Activated naive CD8-positive, alpha-beta T cell (primary cell): ENCODE results near the gene UNC79.
A peak's percentile ranks its signal among the peaks of the same experiment; 100 is the strongest.

Source experiments
- H3K27ac Mint-ChIP-seq: one replicate; pipeline ENCODE4 v1.8.0; 2021; ENCODE audit warnings: mixed read lengths
- H3K27me3 Mint-ChIP-seq: one replicate; pipeline ENCODE4 v1.8.0; 2021; ENCODE audit warnings: mixed read lengths
- H3K36me3 Mint-ChIP-seq: one replicate; pipeline ENCODE4 v1.8.0; 2021; ENCODE audit warnings: mixed read lengths
- H3K4me1 Mint-ChIP-seq: one replicate; pipeline ENCODE4 v1.8.0; 2021; ENCODE audit warnings: low read depth, mixed read lengths
- H3K4me3 Mint-ChIP-seq: one replicate; pipeline ENCODE4 v1.8.0; 2021; ENCODE audit warnings: mild to moderate bottlenecking, mixed read lengths
- H3K9me3 Mint-ChIP-seq: one replicate; pipeline ENCODE4 v1.8.0; 2021; ENCODE audit warnings: low read depth, mixed read lengths

Gene UNC79

DNA sequence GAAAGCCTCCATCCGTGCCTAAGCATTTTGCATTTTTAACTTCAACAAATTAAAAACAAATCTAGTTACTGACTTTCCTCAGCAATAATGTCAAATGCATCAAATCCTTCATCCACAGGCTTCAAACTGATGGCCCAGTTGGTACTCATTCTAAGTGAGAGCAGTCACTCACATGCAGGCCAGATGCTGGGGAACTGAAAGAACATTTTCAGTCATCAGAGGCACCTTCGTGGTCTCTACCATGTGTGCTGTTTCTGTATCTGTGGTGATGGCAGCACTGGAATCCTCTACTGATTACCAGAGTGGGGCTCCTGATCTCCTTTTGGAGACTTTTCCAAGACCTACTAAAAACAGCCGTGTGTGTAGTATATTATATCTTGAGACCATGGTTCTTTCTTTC, 212.4 kb downstream of the UNC79 start:
- Mint-ChIP-seq H3K27ac (no peak overlapping the region), H3K9me3 (no peaks in the 10 kb centered on the region), H3K4me1 (peaks cover 8% of the 10 kb centered on the region), H3K4me3 (no peak overlapping the region), H3K27me3 (peaks cover 31% of the 10 kb centered on the region), H3K36me3 (no peaks in the 10 kb centered on the region)

- H3K9me3 Mint-ChIP-seq, result no peaks in the 10 kb centered on the region
- H3K4me3 Mint-ChIP-seq, result no peak overlapping the region
- H3K36me3 Mint-ChIP-seq, result no peaks in the 10 kb centered on the region
- H3K4me1 Mint-ChIP-seq, result peaks cover 12% of the 10 kb centered on the region
- peaks cover 30% of the 10 kb centered on the region for H3K27me3 Mint-ChIP-seq
- H3K27ac Mint-ChIP-seq, result no peak overlapping the region
Measured at GRCh38 chr14:93643676-93644075, 212.9 kb downstream of the UNC79 start.

DNA sequence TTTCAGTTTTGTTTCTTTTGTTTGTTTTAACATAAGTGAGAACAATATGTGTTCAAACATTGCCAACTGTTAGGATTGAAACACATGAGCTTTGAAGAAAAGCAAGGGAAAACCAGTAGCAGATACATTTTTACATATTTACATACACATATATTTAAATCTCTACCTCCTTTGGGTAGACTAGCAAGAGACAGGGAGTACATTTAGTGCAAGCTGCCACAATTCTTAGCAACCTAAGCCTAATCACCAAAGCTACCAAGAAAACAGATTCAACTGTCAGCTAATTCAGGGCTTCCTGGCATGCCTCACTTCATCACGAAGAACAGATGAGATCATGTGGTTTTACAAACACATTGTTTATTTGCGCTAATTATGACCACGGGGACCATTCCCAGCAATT, 214.5 kb downstream of the UNC79 start:
- Mint-ChIP-seq H3K27ac (no peak overlapping the region), H3K4me1 (peaks cover 15% of the 10 kb centered on the region), H3K27me3 (peaks cover 23% of the 10 kb centered on the region), H3K9me3 (no peaks in the 10 kb centered on the region), H3K36me3 (no peaks in the 10 kb centered on the region), H3K4me3 (no peak overlapping the region)

DNA sequence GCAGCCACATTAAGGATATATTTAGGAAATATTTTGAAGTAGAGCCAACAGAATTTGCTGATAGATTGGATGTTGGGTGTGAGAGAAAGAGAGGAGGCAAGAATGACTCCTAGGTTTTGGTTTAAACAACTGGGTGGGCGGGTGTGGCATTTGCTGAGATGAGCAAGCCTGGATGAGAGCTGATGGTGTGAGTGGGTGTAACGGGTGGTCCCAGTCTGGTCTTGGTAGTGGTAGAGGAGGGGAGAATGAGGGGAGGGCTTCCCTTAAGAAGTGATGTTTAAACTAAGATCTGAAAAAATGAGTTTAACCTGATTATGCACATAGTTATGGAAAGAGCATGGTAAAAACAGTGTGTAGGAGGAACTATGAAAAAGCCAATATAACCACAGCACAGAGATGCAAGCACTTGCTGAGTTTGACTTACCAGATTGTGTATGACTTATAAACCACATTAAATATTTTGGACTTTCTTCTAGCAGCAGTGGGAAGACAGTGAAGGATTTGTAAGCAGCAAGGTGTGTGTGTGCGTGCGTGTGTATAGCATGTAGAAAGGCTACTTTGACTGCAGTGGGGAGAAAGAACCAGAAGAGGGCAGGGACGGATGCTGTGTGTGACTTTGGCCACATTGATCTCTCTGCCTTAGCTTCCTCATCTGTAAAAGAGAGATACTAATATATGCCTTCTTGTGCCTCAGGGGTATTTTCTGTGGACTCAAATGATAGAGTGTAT, 217.9 kb downstream of the UNC79 start:
- H3K9me3 Mint-ChIP-seq, result no peaks in the 10 kb centered on the region
- no peak overlapping the region for H3K4me3 Mint-ChIP-seq
- no peaks in the 10 kb centered on the region for H3K36me3 Mint-ChIP-seq
- H3K27me3 Mint-ChIP-seq, result peaks cover 16% of the 10 kb centered on the region
- peaks cover 15% of the 10 kb centered on the region for H3K4me1 Mint-ChIP-seq
- peak overlapping the region; percentile 4 for H3K27ac Mint-ChIP-seq

- peaks cover 19% of the 10 kb centered on the region for H3K27me3 Mint-ChIP-seq
- no peak overlapping the region for H3K4me3 Mint-ChIP-seq
- no peaks in the 10 kb centered on the region for H3K9me3 Mint-ChIP-seq
- H3K27ac Mint-ChIP-seq, result no peak overlapping the region
- H3K4me1 Mint-ChIP-seq, result no peaks in the 10 kb centered on the region
- H3K36me3 Mint-ChIP-seq, result no peaks in the 10 kb centered on the region
Measured at GRCh38 chr14:93654599-93654998, 223.9 kb downstream of the UNC79 start.

DNA sequence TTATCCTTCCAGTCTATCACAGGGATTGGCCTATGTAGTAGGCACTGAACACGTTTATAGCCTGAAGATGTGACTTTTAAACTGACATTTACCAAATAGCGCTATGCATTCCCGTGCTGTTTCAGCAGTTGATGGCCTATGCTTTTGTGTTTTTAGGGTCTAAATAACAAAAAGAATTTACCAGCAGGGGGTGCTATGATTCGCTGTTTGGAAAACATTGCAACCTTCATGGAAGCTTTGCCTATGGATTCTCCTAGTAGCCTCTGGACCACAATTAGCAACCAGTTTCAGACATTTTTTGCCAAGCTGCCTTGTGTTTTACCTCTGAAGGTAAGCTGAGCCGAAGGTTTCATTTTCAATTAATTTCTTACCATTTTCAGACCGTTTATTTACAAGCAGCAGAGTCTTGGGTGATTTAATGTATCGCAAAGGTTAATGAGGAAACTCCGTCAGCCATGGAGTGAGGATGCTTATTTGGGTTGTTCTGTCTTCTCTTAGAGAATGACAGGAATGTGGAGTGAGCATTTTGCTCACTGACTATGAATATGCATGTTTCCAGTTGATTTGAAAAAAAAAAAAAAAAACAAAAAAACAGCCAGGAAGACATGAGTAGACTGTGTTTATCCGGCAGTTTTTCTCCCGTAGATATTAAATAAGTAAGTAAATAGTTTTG, 224.5 kb downstream of the UNC79 start:
- Mint-ChIP-seq H3K4me3 (no peak overlapping the region), H3K36me3 (no peaks in the 10 kb centered on the region), H3K9me3 (no peaks in the 10 kb centered on the region), H3K27ac (no peak overlapping the region), H3K27me3 (peaks cover 19% of the 10 kb centered on the region), H3K4me1 (no peaks in the 10 kb centered on the region)

DNA sequence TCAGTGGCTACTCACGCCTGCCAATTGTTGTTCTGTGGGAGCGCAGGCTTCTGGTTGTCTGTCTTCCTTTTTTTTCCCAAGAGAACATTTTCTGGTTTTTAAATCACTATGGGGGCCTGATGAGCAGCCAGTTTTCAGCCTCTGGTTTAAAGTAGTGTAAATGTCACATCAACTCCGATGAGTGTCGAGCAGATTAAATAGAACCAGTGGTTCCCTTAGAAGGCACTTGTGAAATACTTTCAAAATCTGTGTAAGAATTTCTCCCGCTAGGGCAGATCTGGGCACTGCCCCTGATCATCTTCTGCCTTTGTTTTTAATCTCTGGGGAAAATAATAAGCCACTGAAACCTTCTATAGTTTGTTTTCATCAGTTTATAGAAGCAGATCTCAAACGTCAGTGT, 227.1 kb downstream of the UNC79 start:
- H3K27ac Mint-ChIP-seq, result no peak overlapping the region
- H3K9me3 Mint-ChIP-seq, result no peaks in the 10 kb centered on the region
- H3K36me3 Mint-ChIP-seq, result no peaks in the 10 kb centered on the region
- H3K4me3 Mint-ChIP-seq, result no peak overlapping the region
- no peaks in the 10 kb centered on the region for H3K4me1 Mint-ChIP-seq
- H3K27me3 Mint-ChIP-seq, result peaks cover 27% of the 10 kb centered on the region

- Mint-ChIP-seq H3K4me3 (no peak overlapping the region), H3K36me3 (peaks cover 4% of the 10 kb centered on the region), H3K27me3 (peaks cover 16% of the 10 kb centered on the region), H3K4me1 (no peaks in the 10 kb centered on the region), H3K9me3 (peaks cover 28% of the 10 kb centered on the region), H3K27ac (no peak overlapping the region)
Measured at GRCh38 chr14:93663317-93663716, 232.6 kb downstream of the UNC79 start.

- no peaks in the 10 kb centered on the region for H3K4me1 Mint-ChIP-seq
- peaks cover 13% of the 10 kb centered on the region for H3K27me3 Mint-ChIP-seq
- peaks cover 28% of the 10 kb centered on the region for H3K9me3 Mint-ChIP-seq
- H3K4me3 Mint-ChIP-seq, result no peak overlapping the region
- H3K27ac Mint-ChIP-seq, result no peak overlapping the region
- H3K36me3 Mint-ChIP-seq, result peaks cover 4% of the 10 kb centered on the region
Measured at GRCh38 chr14:93665169-93665568, 234.4 kb downstream of the UNC79 start.

DNA sequence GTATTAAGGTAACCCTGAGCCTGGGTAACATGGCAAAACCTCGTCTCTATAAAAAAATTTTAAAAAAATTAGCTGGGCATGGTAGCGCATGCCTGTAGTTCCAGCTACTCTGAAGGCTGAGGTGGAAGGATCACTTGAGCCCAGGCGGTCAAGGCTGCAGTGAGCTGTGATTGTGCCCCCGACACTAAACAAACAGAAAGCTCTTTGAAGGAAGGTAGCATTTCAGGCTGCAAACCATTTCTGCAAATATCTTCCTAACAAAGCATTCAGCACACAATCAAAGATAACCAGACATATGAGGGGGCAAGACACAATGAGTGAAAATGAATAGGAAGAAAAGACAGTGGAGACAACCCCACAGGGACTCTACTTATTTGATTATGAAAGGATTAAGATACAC, 238.9 kb downstream of the UNC79 start:
- H3K27ac Mint-ChIP-seq, result no peak overlapping the region
- peaks cover 21% of the 10 kb centered on the region for H3K9me3 Mint-ChIP-seq
- peaks cover 6% of the 10 kb centered on the region for H3K27me3 Mint-ChIP-seq
- no peaks in the 10 kb centered on the region for H3K36me3 Mint-ChIP-seq
- no peak overlapping the region for H3K4me3 Mint-ChIP-seq
- no peaks in the 10 kb centered on the region for H3K4me1 Mint-ChIP-seq

- H3K4me1 Mint-ChIP-seq, result no peaks in the 10 kb centered on the region
- no peaks in the 10 kb centered on the region for H3K9me3 Mint-ChIP-seq
- H3K36me3 Mint-ChIP-seq, result no peaks in the 10 kb centered on the region
- peaks cover 4% of the 10 kb centered on the region for H3K27me3 Mint-ChIP-seq
- no peak overlapping the region for H3K4me3 Mint-ChIP-seq
- H3K27ac Mint-ChIP-seq, result no peak overlapping the region
Measured at GRCh38 chr14:93674343-93674742, 243.6 kb downstream of the UNC79 start.

DNA sequence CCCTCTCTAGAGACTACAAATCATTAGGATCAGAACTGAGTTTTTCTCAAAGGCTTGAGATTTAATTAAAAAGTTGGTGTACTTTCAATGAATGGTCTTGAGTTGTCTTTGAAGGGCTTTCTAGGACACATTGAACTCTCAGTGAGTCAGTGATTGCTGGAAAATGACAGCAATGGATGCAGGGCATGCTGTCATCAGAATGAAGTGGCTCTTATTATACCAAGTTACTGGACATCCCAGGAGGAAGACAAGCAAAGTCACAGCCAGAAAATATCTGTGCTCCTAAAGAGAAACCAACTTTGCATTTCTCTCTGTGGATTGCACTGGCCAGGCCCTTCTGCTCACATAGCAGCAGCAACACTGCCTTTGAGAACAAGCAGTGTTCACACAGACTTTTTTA, 244.9 kb downstream of the UNC79 start:
- peaks cover 11% of the 10 kb centered on the region for H3K27me3 Mint-ChIP-seq
- H3K4me1 Mint-ChIP-seq, result no peaks in the 10 kb centered on the region
- H3K4me3 Mint-ChIP-seq, result no peak overlapping the region
- no peak overlapping the region for H3K27ac Mint-ChIP-seq
- H3K9me3 Mint-ChIP-seq, result no peaks in the 10 kb centered on the region
- H3K36me3 Mint-ChIP-seq, result no peaks in the 10 kb centered on the region

GRCh38 chr14:93676416-93676958, 245.7 kb downstream of the UNC79 start:
- no peak overlapping the region for H3K27ac Mint-ChIP-seq
- no peaks in the 10 kb centered on the region for H3K9me3 Mint-ChIP-seq
- H3K4me1 Mint-ChIP-seq, result no peaks in the 10 kb centered on the region
- H3K27me3 Mint-ChIP-seq, result peaks cover 11% of the 10 kb centered on the region
- no peak overlapping the region for H3K4me3 Mint-ChIP-seq
- no peaks in the 10 kb centered on the region for H3K36me3 Mint-ChIP-seq

GRCh38 chr14:93682459-93682858, 251.7 kb downstream of the UNC79 start:
- Mint-ChIP-seq H3K4me3 (no peak overlapping the region), H3K27ac (no peak overlapping the region), H3K36me3 (no peaks in the 10 kb centered on the region), H3K9me3 (no peaks in the 10 kb centered on the region), H3K4me1 (no peaks in the 10 kb centered on the region), H3K27me3 (peaks cover 15% of the 10 kb centered on the region)

- H3K4me3 Mint-ChIP-seq, result no peak overlapping the region
- no peak overlapping the region for H3K27ac Mint-ChIP-seq
- H3K4me1 Mint-ChIP-seq, result no peaks in the 10 kb centered on the region
- peaks cover 19% of the 10 kb centered on the region for H3K27me3 Mint-ChIP-seq
- no peaks in the 10 kb centered on the region for H3K9me3 Mint-ChIP-seq
- no peaks in the 10 kb centered on the region for H3K36me3 Mint-ChIP-seq
Measured at GRCh38 chr14:93683226-93683625, 252.5 kb downstream of the UNC79 start.
